CD4-positive, CD25-positive, alpha-beta regulatory T cell (primary cell): ENCODE data around the gene GPR149. TPM values are rescaled to one million over a fixed set of nuclear protein-coding genes. Genes with fewer than 3 reads are reported as not detected.
"Not testable (repeated sequence)": the region's sequence is repeated elsewhere in the genome, so short reads cannot be mapped to it uniquely, and the experiment has no call there.

Source experiments
- ATAC-seq, 2 donors: fragments of 150-1000 bp; cut with Tn5 transposase; one replicate each; pipeline ENCODE4 v1.10.0; 2021; ENCODE audit warnings: low read depth in 2 of 2, moderate number of reproducible peaks in 2 of 2, moderate library complexity in 1 of 2
- DNase-seq, 3 donors: peaks; one replicate each; pipeline versions ENCODE4 v3.0.0 to v3.0.0-alpha.2; 2012 to 2022; ENCODE audit warnings: mixed read lengths in 1 of 3
- H3K27ac ChIP-seq: one replicate; pipeline ENCODE4 v1.7.0; 2013; ENCODE audit warnings: mild to moderate bottlenecking, low read length; ENCODE audit not compliant: insufficient read depth, poor library complexity, severe bottlenecking
- H3K27me3 ChIP-seq: one replicate; pipeline ENCODE4 v1.7.0; 2013; ENCODE audit warnings: low read length; ENCODE audit not compliant: control insufficient read depth, insufficient read depth
- H3K36me3 ChIP-seq: one replicate; pipeline ENCODE4 v1.7.0; 2013; ENCODE audit warnings: mild to moderate bottlenecking, low read length, moderate library complexity; ENCODE audit not compliant: control insufficient read depth, insufficient read depth
- H3K4me1 ChIP-seq: 2 replicates; pipeline ENCODE4 v1.7.0; 2013; ENCODE audit warnings: mild to moderate bottlenecking, low read length; ENCODE audit not compliant: insufficient read depth, control insufficient read depth, poor library complexity, severe bottlenecking
- H3K4me3 ChIP-seq: one replicate; pipeline ENCODE4 v1.7.0; 2013; ENCODE audit warnings: low read depth, mild to moderate bottlenecking, low read length, moderate library complexity
- H3K9me3 ChIP-seq, 2 experiments: 1 replicate in 1 of 2; 2 replicates in 1 of 2; pipeline ENCODE4 v1.7.0; 2013; ENCODE audit warnings: low read length in 2 of 2, mild to moderate bottlenecking in 1 of 2, moderate library complexity in 1 of 2; ENCODE audit not compliant: control insufficient read depth in 2 of 2
- H3K27ac Mint-ChIP-seq, 3 donors: one replicate each; pipeline ENCODE4 v1.8.0; 2020 to 2022; ENCODE audit warnings: mild to moderate bottlenecking in 3 of 3, mixed read lengths in 3 of 3, moderate library complexity in 2 of 3
- H3K27me3 Mint-ChIP-seq: one replicate; pipeline ENCODE4 v1.8.0; 2022; ENCODE audit warnings: mild to moderate bottlenecking, mixed read lengths
- H3K36me3 Mint-ChIP-seq: one replicate; pipeline ENCODE4 v1.8.0; 2020; ENCODE audit warnings: mixed read lengths
- H3K4me1 Mint-ChIP-seq, 4 donors: one replicate each; pipeline ENCODE4 v1.8.0; 2020 to 2022; ENCODE audit warnings: mixed read lengths in 4 of 4, mild to moderate bottlenecking in 1 of 4
- H3K4me3 Mint-ChIP-seq, 4 donors: one replicate each; pipeline ENCODE4 v1.8.0; 2020 to 2022; ENCODE audit warnings: mild to moderate bottlenecking in 4 of 4, mixed read lengths in 4 of 4, moderate library complexity in 3 of 4
- H3K9me3 Mint-ChIP-seq, 7 donors: one replicate each; pipeline ENCODE4 v1.8.0; 2020 to 2022; ENCODE audit warnings: mixed read lengths in 7 of 7, mild to moderate bottlenecking in 3 of 7, moderate library complexity in 2 of 7
- polyA plus RNA-seq, 4 donors: library from polyadenylated mRNA; unstranded; fragments of 300-500 nt; fragmentation: Illumina TruSeq; gene quantifications; one replicate each; pipeline ENCODE4 v1.2.3, GENCODE V29; 2021
- total RNA-seq: library from RNA; stranded (reverse); gene quantifications from one replicate; pipeline ENCODE4 v1.2.3, GENCODE V29; 2022

GPR149 gene
- total RNA-seq, result not detected
- polyA plus RNA-seq, result not detected

GRCh38 chr3:154430014-154430413 lies at the start of gene GPR149:
TSS of gene GPR149 (minus strand) at chr3:154430190. CDS start at chr3:154429615, 575 bp downstream.
- Histone ChIP-seq H3K27me3 (peaks cover 5% of the 10 kb centered on the region), H3K27ac (no peak within 1 kb of the TSS), H3K4me1 (no peaks in the 10 kb centered on the region), H3K4me3 (no peak within 1 kb of the TSS), H3K9me3 (no peaks in the 10 kb centered on the region), H3K36me3 (no peaks in the 10 kb centered on the region)
- Mint-ChIP-seq H3K9me3 (peaks cover 0 to 6% (median 0%) of the 10 kb centered on the region in 7 donors), H3K27ac (no peak within 1 kb of the TSS), H3K36me3 (no peaks in the 10 kb centered on the region), H3K4me3 (no peak within 1 kb of the TSS), H3K4me1 (peaks cover 0 to 2% (median 0%) of the 10 kb centered on the region in 4 donors), H3K27me3 (peaks cover 24% of the 10 kb centered on the region)
- no peak for DNase-seq
- ATAC-seq, result no peak

DNA sequence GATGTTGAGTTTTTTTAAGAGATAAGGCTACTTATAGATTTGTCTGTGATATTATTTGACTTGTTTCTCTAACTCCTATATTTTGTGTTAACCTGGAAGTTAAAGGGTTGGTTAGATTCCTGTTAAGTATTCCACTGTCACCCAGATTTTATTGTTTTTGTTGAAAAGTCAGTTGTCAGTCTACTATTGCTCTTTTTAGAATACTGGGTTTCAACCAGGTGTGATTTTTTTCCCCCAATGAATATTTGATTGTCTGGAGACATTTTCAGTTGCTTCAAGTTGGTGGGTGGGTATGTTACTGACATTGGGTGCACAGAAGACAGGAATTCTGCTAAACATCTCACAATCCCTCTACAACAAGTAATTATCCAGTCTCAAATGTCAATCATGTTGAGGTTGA lies 43.8 kb upstream of the GPR149 start:
- H3K9me3 Mint-ChIP-seq, result peaks cover 0 to 9% (median 3%) of the 10 kb centered on the region in 7 donors
- no peak for ATAC-seq
- no peak overlapping the region for H3K4me3 Mint-ChIP-seq
- H3K27ac Mint-ChIP-seq, result no peak overlapping the region
- no peaks in the 10 kb centered on the region for H3K4me1 ChIP-seq
- no peaks in the 10 kb centered on the region for H3K36me3 Mint-ChIP-seq
- H3K27ac ChIP-seq, result no peak overlapping the region
- no peaks in the 10 kb centered on the region for H3K36me3 ChIP-seq
- H3K27me3 Mint-ChIP-seq, result no peaks in the 10 kb centered on the region
- no peaks in the 10 kb centered on the region for H3K4me1 Mint-ChIP-seq
- no peak overlapping the region for H3K4me3 ChIP-seq
- peaks cover 0 to 4% of the 10 kb centered on the region in 2 experiments for H3K9me3 ChIP-seq
- H3K27me3 ChIP-seq, result no peaks in the 10 kb centered on the region
- no peak for DNase-seq

- Histone ChIP-seq H3K36me3 (no peaks in the 10 kb centered on the region), H3K27me3 (no peaks in the 10 kb centered on the region), H3K27ac (no peak overlapping the region), H3K4me1 (no peaks in the 10 kb centered on the region), H3K9me3 (peaks cover 0 to 4% of the 10 kb centered on the region in 2 experiments), H3K4me3 (no peak overlapping the region)
- ATAC-seq, result no peak
- Mint-ChIP-seq H3K27me3 (no peaks in the 10 kb centered on the region), H3K4me3 (no peak overlapping the region), H3K27ac (no peak overlapping the region), H3K4me1 (no peaks in the 10 kb centered on the region), H3K36me3 (no peaks in the 10 kb centered on the region), H3K9me3 (peaks cover 0 to 4% (median 2%) of the 10 kb centered on the region in 7 donors)
- DNase-seq, result no peak
Measured at GRCh38 chr3:154469585-154469984, 39.6 kb upstream of the GPR149 start.

GRCh38 chr3:154464440-154465190 lies 34.6 kb upstream of the GPR149 start:
- DNase-seq (no peak), ATAC-seq (no peak)
- no peaks in the 10 kb centered on the region for H3K9me3 ChIP-seq
- H3K36me3 ChIP-seq, result no peaks in the 10 kb centered on the region
- peaks cover 0 to 3% (median 0%) of the 10 kb centered on the region in 7 donors for H3K9me3 Mint-ChIP-seq
- H3K27ac Mint-ChIP-seq, result no peak overlapping the region
- H3K27me3 ChIP-seq, result no peaks in the 10 kb centered on the region
- H3K27ac ChIP-seq, result no peak overlapping the region
- peaks cover 5% of the 10 kb centered on the region for H3K27me3 Mint-ChIP-seq
- H3K4me1 Mint-ChIP-seq, result no peaks in the 10 kb centered on the region
- no peak overlapping the region for H3K4me3 ChIP-seq
- H3K4me3 Mint-ChIP-seq, result no peak overlapping the region
- H3K36me3 Mint-ChIP-seq, result no peaks in the 10 kb centered on the region
- no peaks in the 10 kb centered on the region for H3K4me1 ChIP-seq

GRCh38 chr3:154458560-154458959 lies 28.6 kb upstream of the GPR149 start:
- Histone ChIP-seq H3K9me3 (no peaks in the 10 kb centered on the region), H3K4me3 (no peak overlapping the region), H3K36me3 (no peaks in the 10 kb centered on the region), H3K4me1 (no peaks in the 10 kb centered on the region), H3K27ac (no peak overlapping the region), H3K27me3 (no peaks in the 10 kb centered on the region)
- ATAC-seq (no peak), DNase-seq (no peak)
- H3K27ac Mint-ChIP-seq, result no peak overlapping the region
- no peaks in the 10 kb centered on the region for H3K4me1 Mint-ChIP-seq
- H3K9me3 Mint-ChIP-seq, result peaks cover 0 to 10% (median 4%) of the 10 kb centered on the region in 7 donors
- H3K36me3 Mint-ChIP-seq, result no peaks in the 10 kb centered on the region
- H3K4me3 Mint-ChIP-seq, result no peak overlapping the region
- H3K27me3 Mint-ChIP-seq, result peaks cover under 1% of the 10 kb centered on the region

DNA sequence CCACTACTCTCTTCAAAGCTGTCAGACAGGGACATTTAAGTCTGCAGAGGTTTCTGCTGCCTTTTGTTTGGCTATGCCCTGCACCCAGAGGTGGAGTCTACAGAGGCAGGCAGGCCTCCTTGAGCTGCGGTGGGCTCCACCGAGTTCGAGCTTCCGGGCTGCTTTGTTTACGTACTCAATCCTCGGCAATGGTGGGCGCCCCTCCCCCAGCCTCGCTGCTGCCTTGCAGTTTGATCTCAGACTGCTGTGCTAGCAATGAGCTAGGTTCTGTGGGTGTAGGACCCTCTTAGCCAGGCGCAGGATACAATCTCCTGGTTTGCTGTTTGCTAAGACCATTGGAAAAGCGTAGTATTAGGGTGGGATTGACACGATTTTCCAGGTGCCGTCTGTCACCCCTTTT lies 9.1 kb upstream of the GPR149 start:
- not testable (repeated sequence) for H3K36me3 Mint-ChIP-seq, H3K27ac Mint-ChIP-seq, H3K36me3 ChIP-seq, DNase-seq, ATAC-seq, H3K4me3 Mint-ChIP-seq, H3K4me1 ChIP-seq, H3K4me1 Mint-ChIP-seq, H3K27me3 ChIP-seq, H3K27me3 Mint-ChIP-seq, H3K9me3 Mint-ChIP-seq, H3K4me3 ChIP-seq, H3K9me3 ChIP-seq, H3K27ac ChIP-seq

GRCh38 chr3:154431043-154431442 lies 1.1 kb upstream of the GPR149 start:
- Histone ChIP-seq H3K36me3 (no peaks in the 10 kb centered on the region), H3K4me3 (no peak overlapping the region), H3K9me3 (no peaks in the 10 kb centered on the region), H3K27ac (no peak overlapping the region), H3K27me3 (peaks cover 5% of the 10 kb centered on the region), H3K4me1 (no peaks in the 10 kb centered on the region)
- peaks cover 0 to 3% (median 0%) of the 10 kb centered on the region in 7 donors for H3K9me3 Mint-ChIP-seq
- H3K27ac Mint-ChIP-seq, result no peak overlapping the region
- H3K36me3 Mint-ChIP-seq, result no peaks in the 10 kb centered on the region
- no peak overlapping the region for H3K4me3 Mint-ChIP-seq
- no peak for DNase-seq
- ATAC-seq, result no peak
- H3K27me3 Mint-ChIP-seq, result peaks cover 24% of the 10 kb centered on the region
- peaks cover 0 to 2% (median 0%) of the 10 kb centered on the region in 4 donors for H3K4me1 Mint-ChIP-seq
